Nucleus accumbens (tissue), 56 donors: ENCODE results near the gene SLC9A8.
A peak's percentile ranks its signal among the peaks of the same experiment; 100 is the strongest.
"Not testable (repeated sequence)": the region's sequence is repeated elsewhere in the genome, so short reads cannot be mapped to it uniquely, and the experiment has no call there.

Source experiments
- DNase-seq, 56 donors: peaks; one replicate each; lab custom pipeline; 2025; lab: John Stamatoyannopoulos, UW

Gene SLC9A8

GRCh38 chr20:49845060-49845459 is 32.4 kb downstream of the SLC9A8 start:
- DNase-seq: no peak

GRCh38 chr20:49846206-49846807 is 33.7 kb downstream of the SLC9A8 start:
- peak in 28 of 56 donors; percentile 4 to 70 (median 26) for DNase-seq

GRCh38 chr20:49850463-49851230 is 38.0 kb downstream of the SLC9A8 start:
- DNase-seq: no peak

- DNase-seq: peak in 50 of 56 donors; percentile 12 to 79 (median 55)
These were observed 38.6 kb downstream of the SLC9A8 start for GRCh38 chr20:49851231-49851705.

- peak in 24 of 56 donors; percentile 11 to 59 (median 30) for DNase-seq
These were observed 39.4 kb downstream of the SLC9A8 start for GRCh38 chr20:49851991-49852390.

- no peak for DNase-seq
These were observed 40.0 kb downstream of the SLC9A8 start for GRCh38 chr20:49852522-49853080.

GRCh38 chr20:49853640-49854039 is 41.0 kb downstream of the SLC9A8 start:
- peak in 26 of 56 donors; percentile 11 to 73 (median 36) for DNase-seq

- peak in 1 of 56 donors; percentile 39 for DNase-seq
These were observed 41.7 kb downstream of the SLC9A8 start for GRCh38 chr20:49854190-49854875.

GRCh38 chr20:49856904-49857303 is 44.3 kb downstream of the SLC9A8 start:
- no peak for DNase-seq

GRCh38 chr20:49858076-49858585 is 45.5 kb downstream of the SLC9A8 start:
- no peak for DNase-seq

- no peak for DNase-seq
These were observed 46.4 kb downstream of the SLC9A8 start for GRCh38 chr20:49859011-49859410.

- no peak for DNase-seq
These were observed 47.2 kb downstream of the SLC9A8 start for GRCh38 chr20:49859807-49860206.

GRCh38 chr20:49861232-49861631 is 48.6 kb downstream of the SLC9A8 start:
- not testable (repeated sequence) for DNase-seq

- no peak for DNase-seq
These were observed 50.1 kb downstream of the SLC9A8 start for GRCh38 chr20:49862607-49863200.

- no peak for DNase-seq
These were observed 51.0 kb downstream of the SLC9A8 start for GRCh38 chr20:49863666-49864065.

GRCh38 chr20:49865559-49865958 is 52.9 kb downstream of the SLC9A8 start:
- DNase-seq: peak in 1 of 56 donors; percentile 22

GRCh38 chr20:49866051-49866450 is 53.4 kb downstream of the SLC9A8 start:
- DNase-seq: no peak

- peak in 1 of 56 donors; percentile 19 for DNase-seq
These were observed 55.0 kb downstream of the SLC9A8 start for GRCh38 chr20:49867453-49868215.

GRCh38 chr20:49868538-49868937 is 55.9 kb downstream of the SLC9A8 start:
- no peak for DNase-seq

- DNase-seq: no peak
These were observed 56.3 kb downstream of the SLC9A8 start for GRCh38 chr20:49868964-49869363.
